GM23338 (cell line): Measurements from ENCODE around the gene STK38. TPM values are rescaled to one million over a fixed set of nuclear protein-coding genes. Genes with fewer than 3 reads are reported as not detected.

Experiments
- ATAC-seq: fragments of 200-7000 bp; cut with Tn5 transposase; 3 replicates; pipeline ENCODE4 v1.9.1; 2020
- DNase-seq: peaks from one replicate; pipeline ENCODE4 v3.0.0-alpha.2; 2015; ENCODE audit warnings: low spot score
- H2AFZ ChIP-seq: fragments of 200-600 bp; sonication (generic); 2 replicates; pipeline ENCODE4 v1.8.0; 2016; ENCODE audit warnings: antibody characterized with exemption, mild to moderate bottlenecking, moderate library complexity
- H3F3A ChIP-seq: fragments of 200-600 bp; sonication (generic); replicated peaks from 2 replicates; pipeline ENCODE4 v1.8.0; 2017; ENCODE audit warnings: antibody characterized with exemption, mixed run types, low read depth
- H3K27ac ChIP-seq: fragments of 200-600 bp; sonication (generic); 2 replicates; pipeline ENCODE4 v1.6.1; 2016; ENCODE audit warnings: low read depth
- H3K27me3 ChIP-seq: fragments of 200-600 bp; sonication (generic); 2 replicates; pipeline ENCODE4 v1.8.0; 2016; ENCODE audit warnings: mild to moderate bottlenecking, mixed run types, moderate library complexity; ENCODE audit not compliant: insufficient read depth
- H3K36me3 ChIP-seq: fragments of 200-600 bp; sonication (generic); 2 replicates; pipeline ENCODE4 v1.8.0; 2016; ENCODE audit warnings: mild to moderate bottlenecking; ENCODE audit not compliant: insufficient read depth
- H3K4me1 ChIP-seq: fragments of 200-600 bp; sonication (generic); 2 replicates; pipeline ENCODE4 v1.8.0; 2016; ENCODE audit warnings: mild to moderate bottlenecking, moderate library complexity; ENCODE audit not compliant: insufficient read depth
- H3K4me2 ChIP-seq: fragments of 200-600 bp; sonication (generic); 2 replicates; pipeline ENCODE4 v1.7.1; 2017; ENCODE audit warnings: mixed run types
- H3K4me3 ChIP-seq: fragments of 200-600 bp; sonication (generic); 2 replicates; pipeline ENCODE4 v1.6.1; 2016; ENCODE audit warnings: mixed run types
- H3K79me2 ChIP-seq: fragments of 200-600 bp; sonication (generic); replicated peaks from 2 replicates; pipeline ENCODE4 v1.8.0; 2017; ENCODE audit warnings: mild to moderate bottlenecking; ENCODE audit not compliant: insufficient read depth
- H3K9me2 ChIP-seq: fragments of 200-600 bp; sonication (generic); 2 replicates; pipeline ENCODE4 v1.8.0; 2017; ENCODE audit not compliant: insufficient read depth
- H4K20me1 ChIP-seq: fragments of 200-600 bp; sonication (generic); replicated peaks from 2 replicates; pipeline ENCODE4 v1.8.0; 2017; ENCODE audit warnings: mild to moderate bottlenecking; ENCODE audit not compliant: insufficient read depth
- H3K27ac Mint-ChIP-seq: 2 replicates; pipeline ENCODE4 v1.8.0; 2020; ENCODE audit warnings: inconsistent platforms, mild to moderate bottlenecking, moderate library complexity, mixed read lengths
- H3K27me3 Mint-ChIP-seq: 3 replicates; pipeline ENCODE4 v1.8.0; 2022; ENCODE audit warnings: low read depth, mild to moderate bottlenecking, moderate library complexity, mixed read lengths, inconsistent platforms; ENCODE audit not compliant: insufficient read depth, poor library complexity
- H3K36me3 Mint-ChIP-seq: 3 replicates; pipeline ENCODE4 v1.8.0; 2021; ENCODE audit warnings: low read depth, mild to moderate bottlenecking, inconsistent platforms, moderate library complexity, mixed read lengths
- H3K4me1 Mint-ChIP-seq: 3 replicates; pipeline ENCODE4 v1.8.0; 2020; ENCODE audit warnings: mild to moderate bottlenecking, inconsistent platforms, mixed read lengths
- H3K4me3 Mint-ChIP-seq: 3 replicates; pipeline ENCODE4 v1.8.0; 2021; ENCODE audit warnings: moderate library complexity, mild to moderate bottlenecking, inconsistent platforms, mixed read lengths
- H3K9me3 Mint-ChIP-seq: 3 replicates; pipeline ENCODE4 v1.8.0; 2020; ENCODE audit warnings: moderate library complexity, mild to moderate bottlenecking, inconsistent platforms, mixed read lengths
- JUNB ChIP-seq: IDR thresholded peaks from one replicate; pipeline ENCODE4 v1.6.1; 2016; ENCODE audit warnings: antibody characterized with exemption; ENCODE audit not compliant: unreplicated experiment
- NANOG ChIP-seq: IDR thresholded peaks from 2 replicates; pipeline ENCODE4 v1.6.1; 2016; ENCODE audit warnings: antibody characterized with exemption, borderline replicate concordance
- REST ChIP-seq: IDR thresholded peaks from one replicate; pipeline ENCODE4 v1.6.1; 2018; ENCODE audit warnings: antibody characterized with exemption; ENCODE audit not compliant: unreplicated experiment
- ZNF462 ChIP-seq: fragments of 250-450 bp; sonication (Bioruptor Pico); IDR thresholded peaks from 2 replicates; pipeline ENCODE4 v1.5.0; 2020; ENCODE audit warnings: mild to moderate bottlenecking, moderate library complexity
- polyA plus RNA-seq: library from polyadenylated mRNA; unstranded; fragments of >200 nt; fragmentation: Nextera tagmentation; extraction: Ambion mirVana; gene quantifications from 2 replicates; pipeline ENCODE4 v1.2.1, GENCODE V29; 2016
- total RNA-seq: library from RNA; depleted of rRNA; stranded (reverse); fragments of >200 nt; shearing (Covaris generic); gene quantifications from 2 replicates; pipeline ENCODE4 v1.2.3, GENCODE V29; 2014
- TF ChIP-seq, protein P1 (sequence below), 2 experiments: fragments of 200-600 bp in 1 of 2; sonication (generic) in 1 of 2; conservative IDR thresholded peaks; 2 replicates each; pipeline versions ENCODE4 v1.5.1 to v1.6.1; 2016 to 2017; ENCODE audit warnings: antibody characterized with exemption in 2 of 2, low read depth in 2 of 2, mild to moderate bottlenecking in 2 of 2, moderate library complexity in 1 of 2

STK38 gene
- total and polyA plus RNA-seq, 2 experiments from 2014 or later: 10.8 to 17.4 TPM

- TF ChIP-seq ZNF462 (CRISPR knock-in tag): no peak
Measured at GRCh38 chr6:36493319-36493718, 54.0 kb downstream of the STK38 start (continued).

DNA sequence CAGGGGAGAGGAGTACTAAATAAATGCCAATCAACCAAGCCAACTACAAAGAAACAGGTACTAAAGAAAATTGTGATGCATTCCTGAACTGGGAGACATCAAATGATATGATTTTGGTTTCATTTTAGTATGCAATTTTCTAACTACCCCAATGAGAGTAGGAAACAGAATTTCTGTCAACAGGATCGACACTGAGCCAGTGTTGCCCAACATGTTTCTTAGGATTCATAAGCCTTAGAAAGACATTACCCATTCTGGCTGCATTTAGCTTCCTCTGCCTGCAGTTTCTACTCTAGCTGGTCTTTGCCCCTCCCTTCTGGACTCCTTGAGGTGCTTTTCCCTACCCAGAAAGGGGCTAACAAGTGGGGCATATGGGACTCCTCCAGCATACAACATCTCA lies 54.7 kb downstream of the STK38 start:
- peaks cover 22% of the 10 kb centered on the region for H3K4me1 Mint-ChIP-seq
- H3F3A ChIP-seq: no peaks in the 10 kb centered on the region
- ATAC-seq (no peak), DNase-seq (no peak)
- peaks cover 23% of the 10 kb centered on the region; the same call in 1 of the 2 replicates for H3K4me1 ChIP-seq
- TF ChIP-seq JUNB (no peak), NANOG (no peak), REST (no peak)
- TF ChIP-seq, protein P1, sequence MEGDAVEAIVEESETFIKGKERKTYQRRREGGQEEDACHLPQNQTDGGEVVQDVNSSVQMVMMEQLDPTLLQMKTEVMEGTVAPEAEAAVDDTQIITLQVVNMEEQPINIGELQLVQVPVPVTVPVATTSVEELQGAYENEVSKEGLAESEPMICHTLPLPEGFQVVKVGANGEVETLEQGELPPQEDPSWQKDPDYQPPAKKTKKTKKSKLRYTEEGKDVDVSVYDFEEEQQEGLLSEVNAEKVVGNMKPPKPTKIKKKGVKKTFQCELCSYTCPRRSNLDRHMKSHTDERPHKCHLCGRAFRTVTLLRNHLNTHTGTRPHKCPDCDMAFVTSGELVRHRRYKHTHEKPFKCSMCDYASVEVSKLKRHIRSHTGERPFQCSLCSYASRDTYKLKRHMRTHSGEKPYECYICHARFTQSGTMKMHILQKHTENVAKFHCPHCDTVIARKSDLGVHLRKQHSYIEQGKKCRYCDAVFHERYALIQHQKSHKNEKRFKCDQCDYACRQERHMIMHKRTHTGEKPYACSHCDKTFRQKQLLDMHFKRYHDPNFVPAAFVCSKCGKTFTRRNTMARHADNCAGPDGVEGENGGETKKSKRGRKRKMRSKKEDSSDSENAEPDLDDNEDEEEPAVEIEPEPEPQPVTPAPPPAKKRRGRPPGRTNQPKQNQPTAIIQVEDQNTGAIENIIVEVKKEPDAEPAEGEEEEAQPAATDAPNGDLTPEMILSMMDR (conservative IDR thresholded peaks at IDR 0.05; ENCODE audit: low read depth in 2 of 2): no peak
- peaks cover 4% of the 10 kb centered on the region for H3K27me3 Mint-ChIP-seq
- peaks cover 4% of the 10 kb centered on the region for H4K20me1 ChIP-seq
- no peaks in the 10 kb centered on the region for H3K27me3 ChIP-seq
- peaks cover 14% of the 10 kb centered on the region for H3K36me3 ChIP-seq
- H3K4me3 Mint-ChIP-seq: no peak overlapping the region
- H3K4me2 ChIP-seq: no peak overlapping the region
- no peak overlapping the region for H3K27ac Mint-ChIP-seq
- H3K27ac ChIP-seq: 0 out of 2 replicates have a peak overlapping the region, but pooled peaks have one; percentile 39
- H3K9me2 ChIP-seq: no peaks in the 10 kb centered on the region
- no peaks in the 10 kb centered on the region for H3K9me3 Mint-ChIP-seq
- H3K79me2 ChIP-seq: no peaks in the 10 kb centered on the region
- H2AFZ ChIP-seq: no peak overlapping the region
- no peak overlapping the region for H3K4me3 ChIP-seq
- peaks cover 31% of the 10 kb centered on the region for H3K36me3 Mint-ChIP-seq
